ENCODE measurements around the gene PPDPF. TPM values are rescaled to one million over a fixed set of nuclear protein-coding genes. Genes with fewer than 3 reads are reported as not detected.
A peak's percentile ranks its signal among the peaks of the same experiment; 100 is the strongest.

Gene PPDPF
- total RNA-seq, 4 donors from 2014 or later: 142 to 613 (median 338) TPM

- 39% methylated on average over 5 of the region's 35 CpGs; no CpG with 5 or more reads in 1 of the 2 donors for WGBS, 2 donors
- intact Hi-C loops (cut with DNase I): loop anchor here (5.0 kb wide), 2 partner anchors 201 to 436 kb away; partner anchors contain the start of genes LIME1 and SLC2A4RG
- peak overlapping the region; percentile 46 to 67 (median 62) for H3K4me3 ChIP-seq
Measured at GRCh38 chr20:63536241-63536977, 15.8 kb downstream of the PPDPF start.

GRCh38 chr20:63536997-63537524 is 16.5 kb downstream of the PPDPF start, which contains the start of gene PTK6:
PTK6 (minus strand) TSS chr20:63537376; CDS start chr20:63537314, 62 bp downstream.
- intact Hi-C loops (cut with DNase I): loop anchor here (5.0 kb wide), 2 partner anchors 200 to 435 kb away; partner anchors contain the start of genes LIME1 and SLC2A4RG
- TF ChIP-seq CTCF (IDR thresholded peaks at IDR 0.05) (no peak), POLR2A (IDR thresholded peaks at IDR 0.05) (peak in 1 of 4 donors; percentile 49)
- Histone ChIP-seq H3K27ac (peak within 1 kb of the TSS; percentile 90 to 99 (median 95)), H3K4me3 (peak within 1 kb of the TSS; percentile 46 to 67 (median 62)), H3K4me1 (peaks cover 31 to 85% (median 43%) of the 10 kb centered on the region in 3 donors), H3K27me3 (peaks cover 0 to 78% (median 0%) of the 10 kb centered on the region in 4 donors), H3K9me3 (no peaks in the 10 kb centered on the region), H3K36me3 (peaks cover 0 to 8% (median 0%) of the 10 kb centered on the region in 3 donors)
- WGBS, 2 donors: 20% methylated on average over 3 of the region's 29 CpGs; no CpG with 5 or more reads in 1 of the 2 donors
- no peak for DNase-seq

More at GRCh38 chr20:63536241-63536977, 15.8 kb downstream of the PPDPF start:
- peak overlapping the region; percentile 90 to 99 (median 95) for H3K27ac ChIP-seq
- peaks cover 31 to 83% (median 38%) of the 10 kb centered on the region in 3 donors for H3K4me1 ChIP-seq
- no peak for DNase-seq
- H3K27me3 ChIP-seq: peaks cover 0 to 72% (median 0%) of the 10 kb centered on the region in 4 donors
- TF ChIP-seq POLR2A (IDR thresholded peaks at IDR 0.05) (no peak), CTCF (IDR thresholded peaks at IDR 0.05) (no peak)
- H3K9me3 ChIP-seq: no peaks in the 10 kb centered on the region
- peaks cover 0 to 8% (median 0%) of the 10 kb centered on the region in 3 donors for H3K36me3 ChIP-seq

GRCh38 chr20:63537525-63538203 is 17.1 kb downstream of the PPDPF start:
- DNase-seq: peak; percentile 78
- Histone ChIP-seq H3K27ac (peak overlapping the region; percentile 90 to 99 (median 95)), H3K27me3 (peaks cover 0 to 80% (median 0%) of the 10 kb centered on the region in 4 donors), H3K4me1 (peaks cover 31 to 91% (median 43%) of the 10 kb centered on the region in 3 donors), H3K4me3 (peak overlapping the region; percentile 46 to 67 (median 62)), H3K36me3 (peaks cover 0 to 2% (median 0%) of the 10 kb centered on the region in 3 donors), H3K9me3 (no peaks in the 10 kb centered on the region)
- TF ChIP-seq POLR2A (IDR thresholded peaks at IDR 0.05) (peak in 3 of 4 donors; percentile 61 to 78 (median 63)), CTCF (IDR thresholded peaks at IDR 0.05) (peak; percentile 94 to 99 (median 98))
- intact Hi-C loops (cut with DNase I): loop anchor here (5.0 kb wide), 2 partner anchors 200 to 435 kb away; partner anchors contain the start of genes LIME1 and SLC2A4RG
- 0% methylated on average over 7 to 14 of the region's 34 CpGs for WGBS, 2 donors

- H3K4me3 ChIP-seq: peak overlapping the region; percentile 46 to 67 (median 62)
- H3K36me3 ChIP-seq: no peaks in the 10 kb centered on the region
- intact Hi-C loops (cut with DNase I): loop anchor here (5.0 kb wide), 2 partner anchors 199 to 434 kb away; partner anchors contain the start of genes LIME1 and SLC2A4RG
- WGBS, 2 donors: 34 to 43% methylated on average over 3 to 4 of the region's 27 CpGs
- H3K27me3 ChIP-seq: peaks cover 0 to 82% (median 0%) of the 10 kb centered on the region in 4 donors
- no peak for DNase-seq
- H3K4me1 ChIP-seq: peaks cover 30 to 91% (median 42%) of the 10 kb centered on the region in 3 donors
- H3K27ac ChIP-seq: peak overlapping the region; percentile 90 to 99 (median 95)
- TF ChIP-seq CTCF (IDR thresholded peaks at IDR 0.05): peak in 2 of 6 experiments; percentile 7 to 9
- TF ChIP-seq POLR2A (IDR thresholded peaks at IDR 0.05): no peak
- no peaks in the 10 kb centered on the region for H3K9me3 ChIP-seq
Measured at GRCh38 chr20:63538204-63539091, 17.9 kb downstream of the PPDPF start.
